HEK293 (cell line): Measurements from ENCODE around the gene GRB7.

Source experiments
- GLIS2 ChIP-seq: fragments of 450-650 bp; formaldehyde crosslinking; IDR thresholded peaks from 2 replicates; pipeline ENCODE4 v1.5.1; 2016; ENCODE audit warnings: missing biosample characterization, missing genetic modification characterization
- KLF10 ChIP-seq: fragments of 450-650 bp; IDR thresholded peaks from 2 replicates; pipeline ENCODE4 v1.5.1; 2018; ENCODE audit warnings: missing biosample characterization, mild to moderate bottlenecking, missing genetic modification characterization
- KLF7 ChIP-seq: fragments of 450-650 bp; formaldehyde crosslinking; IDR thresholded peaks from 2 replicates; pipeline ENCODE4 v1.5.1; 2016; ENCODE audit warnings: missing biosample characterization, missing genetic modification characterization, borderline replicate concordance
- MEIS1 ChIP-seq: sonication (generic); formaldehyde crosslinking; IDR thresholded peaks from 2 replicates; pipeline ENCODE4 v1.8.1; 2022; ENCODE audit warnings: missing genetic modification reagents, mild to moderate bottlenecking, borderline replicate concordance
- MZF1 ChIP-seq: fragments of 450-650 bp; formaldehyde crosslinking; IDR thresholded peaks from 2 replicates; pipeline ENCODE4 v1.5.1; 2017; ENCODE audit warnings: missing biosample characterization, missing genetic modification characterization, borderline replicate concordance
- SETDB1 ChIP-seq: IDR thresholded peaks from one replicate; pipeline ENCODE4 v1.6.1; 2017; ENCODE audit warnings: mild to moderate bottlenecking, low read length, moderate library complexity, mixed read lengths; ENCODE audit not compliant: insufficient read length
- SP2 ChIP-seq: fragments of 450-650 bp; formaldehyde crosslinking; IDR thresholded peaks from 2 replicates; pipeline ENCODE4 v1.5.1; 2016; ENCODE audit warnings: missing biosample characterization, missing genetic modification characterization
- SP3 ChIP-seq: fragments of 450-650 bp; formaldehyde crosslinking; IDR thresholded peaks from 2 replicates; pipeline ENCODE4 v1.5.1; 2016; ENCODE audit warnings: missing biosample characterization, missing genetic modification characterization
- WT1 ChIP-seq: fragments of 450-650 bp; formaldehyde crosslinking; IDR thresholded peaks from 2 replicates; pipeline ENCODE4 v1.5.1; 2016; ENCODE audit warnings: missing biosample characterization, missing genetic modification characterization
- ZEB2 ChIP-seq: fragments of 450-650 bp; formaldehyde crosslinking; IDR thresholded peaks from 2 replicates; pipeline ENCODE4 v1.5.1; 2016; ENCODE audit warnings: missing biosample characterization, missing genetic modification characterization
- ZFP37 ChIP-seq: fragments of 450-650 bp; formaldehyde crosslinking; IDR thresholded peaks from 2 replicates; pipeline ENCODE4 v1.5.1; 2016; ENCODE audit warnings: missing biosample characterization, missing genetic modification characterization
- ZFP41 ChIP-seq: fragments of 450-650 bp; formaldehyde crosslinking; IDR thresholded peaks from 2 replicates; pipeline ENCODE4 v1.5.1; 2016; ENCODE audit warnings: missing biosample characterization, missing genetic modification characterization, borderline replicate concordance
- ZNF133 ChIP-seq: fragments of 450-650 bp; formaldehyde crosslinking; IDR thresholded peaks from 2 replicates; pipeline ENCODE4 v1.5.1; 2016; ENCODE audit warnings: missing biosample characterization, missing genetic modification characterization
- ZNF266 ChIP-seq: fragments of 450-650 bp; formaldehyde crosslinking; IDR thresholded peaks from 2 replicates; pipeline ENCODE4 v1.5.1; 2016; ENCODE audit warnings: missing biosample characterization, missing genetic modification characterization, low read depth
- ZNF394 ChIP-seq: fragments of 450-650 bp; formaldehyde crosslinking; IDR thresholded peaks from 2 replicates; pipeline ENCODE4 v1.5.1; 2016; ENCODE audit warnings: missing biosample characterization, missing genetic modification characterization, mild to moderate bottlenecking, moderate library complexity, borderline replicate concordance
- ZNF433 ChIP-seq: fragments of 450-650 bp; formaldehyde crosslinking; IDR thresholded peaks from 2 replicates; pipeline ENCODE4 v1.5.1; 2016; ENCODE audit warnings: missing biosample characterization, missing genetic modification characterization, low read depth
- ZNF521 ChIP-seq: fragments of 450-650 bp; formaldehyde crosslinking; IDR thresholded peaks from 2 replicates; pipeline ENCODE4 v1.5.1; 2017; ENCODE audit warnings: missing biosample characterization, mild to moderate bottlenecking, missing genetic modification characterization
- ZNF791 ChIP-seq: fragments of 450-650 bp; formaldehyde crosslinking; IDR thresholded peaks from 2 replicates; pipeline ENCODE4 v1.5.1; 2016; ENCODE audit warnings: missing biosample characterization, missing genetic modification characterization
- TF ChIP-seq, protein P1 (sequence below): fragments of 450-650 bp; formaldehyde crosslinking; IDR thresholded peaks from 2 replicates; pipeline ENCODE4 v1.5.1; 2016; ENCODE audit warnings: missing biosample characterization, missing genetic modification characterization
- TF ChIP-seq, protein P2 (sequence below): fragments of 450-650 bp; formaldehyde crosslinking; IDR thresholded peaks from 2 replicates; pipeline ENCODE4 v1.5.1; 2016; ENCODE audit warnings: missing biosample characterization, missing genetic modification characterization
- TF ChIP-seq, protein P3 (sequence below): fragments of 450-650 bp; IDR thresholded peaks from 2 replicates; pipeline ENCODE4 v1.5.1; 2018; ENCODE audit warnings: missing biosample characterization, missing genetic modification characterization
- TF ChIP-seq, protein P4 (sequence below): fragments of 450-650 bp; formaldehyde crosslinking; IDR thresholded peaks from 2 replicates; pipeline ENCODE4 v1.5.1; 2016; ENCODE audit warnings: missing biosample characterization, missing genetic modification characterization, borderline replicate concordance
- TF ChIP-seq, protein P5 (sequence below): fragments of 450-650 bp; formaldehyde crosslinking; IDR thresholded peaks from 2 replicates; pipeline ENCODE4 v1.5.1; 2016; ENCODE audit warnings: missing biosample characterization, missing genetic modification characterization
- TF ChIP-seq, protein P6 (sequence below): fragments of 450-650 bp; formaldehyde crosslinking; IDR thresholded peaks from 2 replicates; pipeline ENCODE4 v1.5.1; 2016; ENCODE audit warnings: missing biosample characterization, missing genetic modification characterization

GRB7 gene

DNA sequence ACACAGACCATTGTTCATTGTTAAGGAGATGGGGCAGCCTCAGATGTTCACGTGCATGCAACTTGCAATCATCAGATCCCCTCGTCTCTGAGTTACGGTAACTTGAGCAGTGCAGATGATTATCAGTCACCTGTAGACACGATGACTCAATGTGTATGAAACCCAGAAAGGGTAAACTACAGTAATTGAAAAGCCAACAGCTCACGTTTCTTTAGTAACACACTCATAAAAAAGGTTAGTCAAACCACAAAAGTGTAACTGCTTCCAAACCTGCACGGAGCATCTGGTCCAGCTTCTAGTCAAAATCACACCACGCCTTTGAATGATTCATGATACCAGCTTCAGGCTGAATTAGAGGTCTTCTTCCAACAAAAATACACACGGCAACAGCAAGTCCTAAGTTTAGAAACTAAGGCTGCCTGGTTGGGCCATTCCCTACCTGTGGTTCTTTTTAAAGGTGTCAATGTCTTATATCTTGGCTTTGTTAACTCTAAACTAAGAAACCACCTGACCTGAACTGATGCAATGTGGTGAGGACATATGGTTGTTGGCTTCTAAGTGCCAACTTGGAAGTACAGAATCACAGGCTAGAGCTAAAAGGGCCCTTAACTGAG lies 32.3 kb downstream of the GRB7 start (continued):
- TF ChIP-seq, protein P1, sequence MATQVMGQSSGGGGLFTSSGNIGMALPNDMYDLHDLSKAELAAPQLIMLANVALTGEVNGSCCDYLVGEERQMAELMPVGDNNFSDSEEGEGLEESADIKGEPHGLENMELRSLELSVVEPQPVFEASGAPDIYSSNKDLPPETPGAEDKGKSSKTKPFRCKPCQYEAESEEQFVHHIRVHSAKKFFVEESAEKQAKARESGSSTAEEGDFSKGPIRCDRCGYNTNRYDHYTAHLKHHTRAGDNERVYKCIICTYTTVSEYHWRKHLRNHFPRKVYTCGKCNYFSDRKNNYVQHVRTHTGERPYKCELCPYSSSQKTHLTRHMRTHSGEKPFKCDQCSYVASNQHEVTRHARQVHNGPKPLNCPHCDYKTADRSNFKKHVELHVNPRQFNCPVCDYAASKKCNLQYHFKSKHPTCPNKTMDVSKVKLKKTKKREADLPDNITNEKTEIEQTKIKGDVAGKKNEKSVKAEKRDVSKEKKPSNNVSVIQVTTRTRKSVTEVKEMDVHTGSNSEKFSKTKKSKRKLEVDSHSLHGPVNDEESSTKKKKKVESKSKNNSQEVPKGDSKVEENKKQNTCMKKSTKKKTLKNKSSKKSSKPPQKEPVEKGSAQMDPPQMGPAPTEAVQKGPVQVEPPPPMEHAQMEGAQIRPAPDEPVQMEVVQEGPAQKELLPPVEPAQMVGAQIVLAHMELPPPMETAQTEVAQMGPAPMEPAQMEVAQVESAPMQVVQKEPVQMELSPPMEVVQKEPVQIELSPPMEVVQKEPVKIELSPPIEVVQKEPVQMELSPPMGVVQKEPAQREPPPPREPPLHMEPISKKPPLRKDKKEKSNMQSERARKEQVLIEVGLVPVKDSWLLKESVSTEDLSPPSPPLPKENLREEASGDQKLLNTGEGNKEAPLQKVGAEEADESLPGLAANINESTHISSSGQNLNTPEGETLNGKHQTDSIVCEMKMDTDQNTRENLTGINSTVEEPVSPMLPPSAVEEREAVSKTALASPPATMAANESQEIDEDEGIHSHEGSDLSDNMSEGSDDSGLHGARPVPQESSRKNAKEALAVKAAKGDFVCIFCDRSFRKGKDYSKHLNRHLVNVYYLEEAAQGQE (tag by site-specific recombination), result peak; percentile 35; the same call in 1 of the 2 replicates
- TF ChIP-seq, protein P2, sequence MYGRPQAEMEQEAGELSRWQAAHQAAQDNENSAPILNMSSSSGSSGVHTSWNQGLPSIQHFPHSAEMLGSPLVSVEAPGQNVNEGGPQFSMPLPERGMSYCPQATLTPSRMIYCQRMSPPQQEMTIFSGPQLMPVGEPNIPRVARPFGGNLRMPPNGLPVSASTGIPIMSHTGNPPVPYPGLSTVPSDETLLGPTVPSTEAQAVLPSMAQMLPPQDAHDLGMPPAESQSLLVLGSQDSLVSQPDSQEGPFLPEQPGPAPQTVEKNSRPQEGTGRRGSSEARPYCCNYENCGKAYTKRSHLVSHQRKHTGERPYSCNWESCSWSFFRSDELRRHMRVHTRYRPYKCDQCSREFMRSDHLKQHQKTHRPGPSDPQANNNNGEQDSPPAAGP, result peak; percentile 99
- TF ChIP-seq SP3 (tag by site-specific recombination) (peak; percentile 64), ZNF266 (tag by site-specific recombination) (no peak), ZFP41 (tag by site-specific recombination) (no peak), ZFP37 (tag by site-specific recombination) (no peak), SETDB1 (no peak), ZNF791 (no peak), GLIS2 (tag by site-specific recombination) (no peak), MEIS1 (no peak), ZNF521 (tag by site-specific recombination) (no peak), WT1 (tag by site-specific recombination) (peak; percentile 83), SP2 (tag by site-specific recombination) (peak; percentile 36; the same call in 1 of the 2 replicates), ZNF394 (peak; percentile 88), KLF7 (peak; percentile 75; the same call in 1 of the 2 replicates), MZF1 (tag by site-specific recombination) (peak; percentile 98), ZEB2 (peak; percentile 77), ZNF133 (tag by site-specific recombination) (no peak), ZNF433 (tag by site-specific recombination) (no peak), KLF10 (tag by site-specific recombination) (peak; percentile 75)
- TF ChIP-seq, protein P3, sequence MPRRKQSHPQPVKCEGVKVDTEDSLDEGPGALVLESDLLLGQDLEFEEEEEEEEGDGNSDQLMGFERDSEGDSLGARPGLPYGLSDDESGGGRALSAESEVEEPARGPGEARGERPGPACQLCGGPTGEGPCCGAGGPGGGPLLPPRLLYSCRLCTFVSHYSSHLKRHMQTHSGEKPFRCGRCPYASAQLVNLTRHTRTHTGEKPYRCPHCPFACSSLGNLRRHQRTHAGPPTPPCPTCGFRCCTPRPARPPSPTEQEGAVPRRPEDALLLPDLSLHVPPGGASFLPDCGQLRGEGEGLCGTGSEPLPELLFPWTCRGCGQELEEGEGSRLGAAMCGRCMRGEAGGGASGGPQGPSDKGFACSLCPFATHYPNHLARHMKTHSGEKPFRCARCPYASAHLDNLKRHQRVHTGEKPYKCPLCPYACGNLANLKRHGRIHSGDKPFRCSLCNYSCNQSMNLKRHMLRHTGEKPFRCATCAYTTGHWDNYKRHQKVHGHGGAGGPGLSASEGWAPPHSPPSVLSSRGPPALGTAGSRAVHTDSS, result peak; percentile 6; the same call in 1 of the 2 replicates
- TF ChIP-seq, protein P4, sequence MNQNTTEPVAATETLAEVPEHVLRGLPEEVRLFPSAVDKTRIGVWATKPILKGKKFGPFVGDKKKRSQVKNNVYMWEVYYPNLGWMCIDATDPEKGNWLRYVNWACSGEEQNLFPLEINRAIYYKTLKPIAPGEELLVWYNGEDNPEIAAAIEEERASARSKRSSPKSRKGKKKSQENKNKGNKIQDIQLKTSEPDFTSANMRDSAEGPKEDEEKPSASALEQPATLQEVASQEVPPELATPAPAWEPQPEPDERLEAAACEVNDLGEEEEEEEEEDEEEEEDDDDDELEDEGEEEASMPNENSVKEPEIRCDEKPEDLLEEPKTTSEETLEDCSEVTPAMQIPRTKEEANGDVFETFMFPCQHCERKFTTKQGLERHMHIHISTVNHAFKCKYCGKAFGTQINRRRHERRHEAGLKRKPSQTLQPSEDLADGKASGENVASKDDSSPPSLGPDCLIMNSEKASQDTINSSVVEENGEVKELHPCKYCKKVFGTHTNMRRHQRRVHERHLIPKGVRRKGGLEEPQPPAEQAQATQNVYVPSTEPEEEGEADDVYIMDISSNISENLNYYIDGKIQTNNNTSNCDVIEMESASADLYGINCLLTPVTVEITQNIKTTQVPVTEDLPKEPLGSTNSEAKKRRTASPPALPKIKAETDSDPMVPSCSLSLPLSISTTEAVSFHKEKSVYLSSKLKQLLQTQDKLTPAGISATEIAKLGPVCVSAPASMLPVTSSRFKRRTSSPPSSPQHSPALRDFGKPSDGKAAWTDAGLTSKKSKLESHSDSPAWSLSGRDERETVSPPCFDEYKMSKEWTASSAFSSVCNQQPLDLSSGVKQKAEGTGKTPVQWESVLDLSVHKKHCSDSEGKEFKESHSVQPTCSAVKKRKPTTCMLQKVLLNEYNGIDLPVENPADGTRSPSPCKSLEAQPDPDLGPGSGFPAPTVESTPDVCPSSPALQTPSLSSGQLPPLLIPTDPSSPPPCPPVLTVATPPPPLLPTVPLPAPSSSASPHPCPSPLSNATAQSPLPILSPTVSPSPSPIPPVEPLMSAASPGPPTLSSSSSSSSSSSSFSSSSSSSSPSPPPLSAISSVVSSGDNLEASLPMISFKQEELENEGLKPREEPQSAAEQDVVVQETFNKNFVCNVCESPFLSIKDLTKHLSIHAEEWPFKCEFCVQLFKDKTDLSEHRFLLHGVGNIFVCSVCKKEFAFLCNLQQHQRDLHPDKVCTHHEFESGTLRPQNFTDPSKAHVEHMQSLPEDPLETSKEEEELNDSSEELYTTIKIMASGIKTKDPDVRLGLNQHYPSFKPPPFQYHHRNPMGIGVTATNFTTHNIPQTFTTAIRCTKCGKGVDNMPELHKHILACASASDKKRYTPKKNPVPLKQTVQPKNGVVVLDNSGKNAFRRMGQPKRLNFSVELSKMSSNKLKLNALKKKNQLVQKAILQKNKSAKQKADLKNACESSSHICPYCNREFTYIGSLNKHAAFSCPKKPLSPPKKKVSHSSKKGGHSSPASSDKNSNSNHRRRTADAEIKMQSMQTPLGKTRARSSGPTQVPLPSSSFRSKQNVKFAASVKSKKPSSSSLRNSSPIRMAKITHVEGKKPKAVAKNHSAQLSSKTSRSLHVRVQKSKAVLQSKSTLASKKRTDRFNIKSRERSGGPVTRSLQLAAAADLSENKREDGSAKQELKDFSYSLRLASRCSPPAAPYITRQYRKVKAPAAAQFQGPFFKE (tag by site-specific recombination), result no peak
- TF ChIP-seq, protein P5, sequence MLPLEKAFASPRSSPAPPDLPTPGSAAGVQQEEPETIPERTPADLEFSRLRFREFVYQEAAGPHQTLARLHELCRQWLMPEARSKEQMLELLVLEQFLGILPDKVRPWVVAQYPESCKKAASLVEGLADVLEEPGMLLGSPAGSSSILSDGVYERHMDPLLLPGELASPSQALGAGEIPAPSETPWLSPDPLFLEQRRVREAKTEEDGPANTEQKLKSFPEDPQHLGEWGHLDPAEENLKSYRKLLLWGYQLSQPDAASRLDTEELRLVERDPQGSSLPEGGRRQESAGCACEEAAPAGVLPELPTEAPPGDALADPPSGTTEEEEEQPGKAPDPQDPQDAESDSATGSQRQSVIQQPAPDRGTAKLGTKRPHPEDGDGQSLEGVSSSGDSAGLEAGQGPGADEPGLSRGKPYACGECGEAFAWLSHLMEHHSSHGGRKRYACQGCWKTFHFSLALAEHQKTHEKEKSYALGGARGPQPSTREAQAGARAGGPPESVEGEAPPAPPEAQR (tag by site-specific recombination), result no peak
- TF ChIP-seq, protein P6, sequence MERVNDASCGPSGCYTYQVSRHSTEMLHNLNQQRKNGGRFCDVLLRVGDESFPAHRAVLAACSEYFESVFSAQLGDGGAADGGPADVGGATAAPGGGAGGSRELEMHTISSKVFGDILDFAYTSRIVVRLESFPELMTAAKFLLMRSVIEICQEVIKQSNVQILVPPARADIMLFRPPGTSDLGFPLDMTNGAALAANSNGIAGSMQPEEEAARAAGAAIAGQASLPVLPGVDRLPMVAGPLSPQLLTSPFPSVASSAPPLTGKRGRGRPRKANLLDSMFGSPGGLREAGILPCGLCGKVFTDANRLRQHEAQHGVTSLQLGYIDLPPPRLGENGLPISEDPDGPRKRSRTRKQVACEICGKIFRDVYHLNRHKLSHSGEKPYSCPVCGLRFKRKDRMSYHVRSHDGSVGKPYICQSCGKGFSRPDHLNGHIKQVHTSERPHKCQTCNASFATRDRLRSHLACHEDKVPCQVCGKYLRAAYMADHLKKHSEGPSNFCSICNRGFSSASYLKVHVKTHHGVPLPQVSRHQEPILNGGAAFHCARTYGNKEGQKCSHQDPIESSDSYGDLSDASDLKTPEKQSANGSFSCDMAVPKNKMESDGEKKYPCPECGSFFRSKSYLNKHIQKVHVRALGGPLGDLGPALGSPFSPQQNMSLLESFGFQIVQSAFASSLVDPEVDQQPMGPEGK (tag by site-specific recombination), result peak; percentile 81
